A549 (cell line): Measurements from ENCODE around the gene TRABD2A. TPM values are rescaled to one million over a fixed set of nuclear protein-coding genes. Genes with fewer than 3 reads are reported as not detected.

Experiments
- ATAC-seq, 2 experiments: fragments of 200-7000 bp in 1 of 2; fragments of >200 bp in 1 of 2; cut with Nextera tagmentation in 1 of 2; cut with Tn5 transposase in 1 of 2; 3 replicates each; pipeline versions ENCODE4 v1.8.0 to v1.9.1; 2018 to 2020; ENCODE audit warnings: mild to moderate bottlenecking in 1 of 2, moderate library complexity in 1 of 2
- CTCF ChIA-PET: fragments of 300-600 bp; sonication (Branson Sonifier 250); formaldehyde crosslinking; extraction: SDS; loops from one replicate; lab custom pipeline; 2021; ENCODE audit warnings: antibody characterized with exemption, inconsistent platforms; lab: Yijun Ruan, JAX
- POLR2A ChIA-PET: fragments of 350-600 bp; formaldehyde crosslinking; extraction: SDS; loops from one replicate; lab custom pipeline; 2021; ENCODE audit warnings: antibody characterized with exemption, inconsistent platforms; lab: Yijun Ruan, JAX
- DNase-seq, 2 experiments: peaks; one replicate each; pipeline versions ENCODE4 v3.0.0 to v3.0.0-alpha.2; 2011 to 2016; ENCODE audit warnings: low read depth in 1 of 2, low spot score in 1 of 2
- FAIRE-seq: peaks from 2 replicates; lab custom pipeline; 2011; peaks lifted over from hg19 to GRCh38; lab: Jason Lieb, UNC
- H3K27ac ChIP-seq, 2 experiments: fragments of >200 bp; sonication (Bioruptor Twin); formaldehyde crosslinking; 3 replicates each; pipeline ENCODE4 v1.5.1; 2016 to 2017
- H3K4me1 ChIP-seq: fragments of >200 bp; sonication (Bioruptor Twin); formaldehyde crosslinking; 3 replicates; pipeline ENCODE4 v1.6.1; 2016
- H3K4me2 ChIP-seq: fragments of >200 bp; sonication (Bioruptor Twin); formaldehyde crosslinking; 3 replicates; pipeline ENCODE4 v1.6.1; 2016
- H3K4me3 ChIP-seq: fragments of >200 bp; sonication (Bioruptor Twin); formaldehyde crosslinking; 3 replicates; pipeline ENCODE4 v1.5.1; 2016
- H3K9me3 ChIP-seq: fragments of >200 bp; sonication (Bioruptor Twin); formaldehyde crosslinking; 3 replicates; pipeline ENCODE4 v1.6.1; 2016
- CBX2 ChIP-seq: fragments of 200-600 bp; sonication (generic); IDR thresholded peaks from 2 replicates; pipeline ENCODE4 v1.6.1; 2016; ENCODE audit warnings: low read depth, mild to moderate bottlenecking, borderline replicate concordance
- CBX8 ChIP-seq: fragments of 200-600 bp; sonication (generic); IDR thresholded peaks from 2 replicates; pipeline ENCODE4 v1.6.1; 2016
- CHD2 ChIP-seq: fragments of 150-350 bp; IDR thresholded peaks from 2 replicates; pipeline ENCODE4 v1.6.1; 2014; ENCODE audit warnings: low read length; ENCODE audit not compliant: partially characterized antibody
- EHF ChIP-seq: fragments of 250-450 bp; sonication (Bioruptor Pico); IDR thresholded peaks from 2 replicates; pipeline ENCODE4 v1.5.0; 2020; ENCODE audit warnings: mild to moderate bottlenecking
- ESRRA ChIP-seq: fragments of 150-350 bp; IDR thresholded peaks from 2 replicates; pipeline ENCODE4 v1.6.1; 2014; ENCODE audit warnings: mild to moderate bottlenecking, low read length, borderline replicate concordance
- FOSL2 ChIP-seq, 2 experiments: fragments of 450-650 bp in 1 of 2; fragments of >200 bp in 1 of 2; sonication (Bioruptor Twin) in 1 of 2; formaldehyde crosslinking; IDR thresholded peaks; 2 replicates each; pipeline versions ENCODE4 v1.5.0 to v1.6.1; 2016 to 2020; ENCODE audit warnings: mild to moderate bottlenecking in 1 of 2, moderate library complexity in 1 of 2
- FOXS1 ChIP-seq: fragments of 250-450 bp; sonication (Bioruptor Pico); IDR thresholded peaks from 2 replicates; pipeline ENCODE4 v1.5.0; 2020; ENCODE audit warnings: mild to moderate bottlenecking, moderate library complexity
- GATA3 ChIP-seq: IDR thresholded peaks from 2 replicates; pipeline ENCODE4 v1.6.1; 2012; ENCODE audit warnings: borderline replicate concordance
- HDAC2 ChIP-seq: fragments of 200-600 bp; sonication (generic); IDR thresholded peaks from 2 replicates; pipeline ENCODE4 v1.6.1; 2016
- HES2 ChIP-seq: fragments of >200 bp; sonication (Bioruptor Twin); formaldehyde crosslinking; IDR thresholded peaks from 2 replicates; pipeline ENCODE4 v1.6.1; 2016
- HOXA7 ChIP-seq: fragments of 250-450 bp; sonication (Bioruptor Pico); IDR thresholded peaks from 2 replicates; pipeline ENCODE4 v1.5.0; 2020; ENCODE audit warnings: mild to moderate bottlenecking, moderate library complexity
- HOXB5 ChIP-seq: fragments of 250-450 bp; sonication (Bioruptor Pico); IDR thresholded peaks from 2 replicates; pipeline ENCODE4 v1.5.0; 2020; ENCODE audit warnings: mild to moderate bottlenecking, moderate library complexity
- JUN ChIP-seq, 2 experiments: fragments of >200 bp; sonication (Bioruptor Twin); formaldehyde crosslinking; IDR thresholded peaks; 2 replicates in 1 of 2; 3 replicates in 1 of 2; pipeline ENCODE4 v1.6.1; 2016 to 2017
- KDM1A ChIP-seq: fragments of 200-600 bp; sonication (generic); IDR thresholded peaks from 2 replicates; pipeline ENCODE4 v1.6.1; 2016; ENCODE audit warnings: low read depth, mild to moderate bottlenecking
- MAZ ChIP-seq: fragments of 150-350 bp; IDR thresholded peaks from 2 replicates; pipeline ENCODE4 v1.6.1; 2014; ENCODE audit warnings: antibody characterized with exemption, low read depth, low read length, borderline replicate concordance
- MYC ChIP-seq: IDR thresholded peaks from 2 replicates; pipeline ENCODE4 v1.6.1; 2012; ENCODE audit warnings: mild to moderate bottlenecking, inconsistent platforms, low read length, improper control_type of control experiment, borderline replicate concordance
- NR3C1 ChIP-seq: fragments of >200 bp; sonication (Bioruptor Twin); formaldehyde crosslinking; IDR thresholded peaks from 3 replicates; pipeline ENCODE4 v1.6.1; 2017
- RAD21 ChIP-seq, 2 experiments: fragments of >200 bp in 1 of 2; sonication (Bioruptor Twin) in 1 of 2; formaldehyde crosslinking in 1 of 2; IDR thresholded peaks in 1 of 2; conservative IDR thresholded peaks in 1 of 2; 2 replicates in 1 of 2; 3 replicates in 1 of 2; pipeline ENCODE4 v1.6.1; 2012 to 2018; ENCODE audit warnings: inconsistent platforms in 1 of 2
- RARB ChIP-seq: fragments of 250-450 bp; sonication (Bioruptor Pico); IDR thresholded peaks from 2 replicates; pipeline ENCODE4 v1.8.0; 2021; ENCODE audit warnings: mild to moderate bottlenecking, moderate library complexity
- RNF2 ChIP-seq: fragments of 200-600 bp; sonication (generic); IDR thresholded peaks from 2 replicates; pipeline ENCODE4 v1.6.1; 2016; ENCODE audit warnings: low read depth, mild to moderate bottlenecking, antibody characterized with exemption, moderate library complexity, borderline replicate concordance
- SREBF2 ChIP-seq: fragments of 450-650 bp; IDR thresholded peaks from 2 replicates; pipeline ENCODE4 v1.6.1; 2014; ENCODE audit warnings: mild to moderate bottlenecking, moderate library complexity
- TFCP2L1 ChIP-seq: fragments of 250-450 bp; sonication (Bioruptor Pico); IDR thresholded peaks from 2 replicates; pipeline ENCODE4 v1.5.0; 2021; ENCODE audit warnings: mild to moderate bottlenecking
- ZNF302 ChIP-seq: fragments of 250-450 bp; sonication (Bioruptor Pico); IDR thresholded peaks from 2 replicates; pipeline ENCODE4 v1.9.0; 2021; ENCODE audit warnings: inconsistent platforms, mild to moderate bottlenecking, moderate library complexity
- WGBS: methylation state at CpG from one replicate; pipeline ENCODE4 v1.1.6; 2017; ENCODE audit errors: missing lambda C conversion rate; 5-methylcytosine and 5-hydroxymethylcytosine counted together
- polyA minus RNA-seq: library from RNA; depleted of rRNA, polyadenylated mRNA; stranded (reverse); fragments of >200 nt; gene quantifications from 2 replicates; pipeline ENCODE4 v1.2.3, GENCODE V29; 2011; rRNA and poly(A)+ RNA removed
- polyA plus RNA-seq, 4 experiments: library from polyadenylated mRNA; depleted of rRNA in 3 of 4; stranded (reverse); fragments of >200 nt; fragmentation: RNase III in 1 of 4; extraction: RNeasy Plus Mini Kit Qiagen cat#74134 plus additional on column Dnase treatment in 1 of 4; gene quantifications; 2 replicates in 3 of 4; 3 replicates in 1 of 4; pipeline ENCODE4 v1.2.3, GENCODE V29; 2011 to 2017
- TF ChIP-seq, protein P1 (sequence below): IDR thresholded peaks from 2 replicates; pipeline ENCODE4 v1.6.1; 2012; ENCODE audit warnings: low read depth, borderline replicate concordance
- TF ChIP-seq, protein P2 (sequence below): fragments of 450-650 bp; IDR thresholded peaks from 2 replicates; pipeline ENCODE4 v1.6.1; 2014; ENCODE audit warnings: antibody characterized with exemption
- TF ChIP-seq, protein P3 (sequence below): IDR thresholded peaks from 2 replicates; pipeline ENCODE4 v1.6.1; 2012
- TF ChIP-seq, protein P4 (sequence below): fragments of 200-600 bp; sonication (generic); IDR thresholded peaks from 2 replicates; pipeline ENCODE4 v1.6.1; 2016; ENCODE audit warnings: antibody characterized with exemption, mild to moderate bottlenecking, moderate library complexity

Gene TRABD2A, protein sequence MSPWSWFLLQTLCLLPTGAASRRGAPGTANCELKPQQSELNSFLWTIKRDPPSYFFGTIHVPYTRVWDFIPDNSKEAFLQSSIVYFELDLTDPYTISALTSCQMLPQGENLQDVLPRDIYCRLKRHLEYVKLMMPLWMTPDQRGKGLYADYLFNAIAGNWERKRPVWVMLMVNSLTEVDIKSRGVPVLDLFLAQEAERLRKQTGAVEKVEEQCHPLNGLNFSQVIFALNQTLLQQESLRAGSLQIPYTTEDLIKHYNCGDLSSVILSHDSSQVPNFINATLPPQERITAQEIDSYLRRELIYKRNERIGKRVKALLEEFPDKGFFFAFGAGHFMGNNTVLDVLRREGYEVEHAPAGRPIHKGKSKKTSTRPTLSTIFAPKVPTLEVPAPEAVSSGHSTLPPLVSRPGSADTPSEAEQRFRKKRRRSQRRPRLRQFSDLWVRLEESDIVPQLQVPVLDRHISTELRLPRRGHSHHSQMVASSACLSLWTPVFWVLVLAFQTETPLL
- polyA plus RNA-seq (2011; rRNA removed) = 6.1 and 8.1 TPM in 2 replicates
- polyA plus RNA-seq (2012; cell fraction: cytosol; rRNA removed) = 6.3 and 8.3 TPM in 2 replicates
- 8.9 and 9.0 TPM in 2 replicates for polyA plus RNA-seq (2012; cell fraction: nucleus; rRNA removed)
- 7.0 to 7.4 TPM (median 7.1 TPM) in 3 replicates for polyA plus RNA-seq (2017; fragmentation: RNase III; extraction: RNeasy Plus Mini Kit Qiagen cat#74134 plus additional on column Dnase treatment)
- polyA minus RNA-seq = 18.1 and 18.9 TPM in 2 replicates

- WGBS = 6% methylated on average over 43 of the region's 77 CpGs
Measured at GRCh38 chr2:84880645-84881521, at the start of gene TRABD2A. TRABD2A (minus strand) TSS chr2:84881084; CDS start chr2:84881039, 45 bp downstream.

More at GRCh38 chr2:84880645-84881521, at the start of gene TRABD2A:
- H3K4me3 ChIP-seq = peak within 1 kb of the TSS; percentile 50
- H3K4me1 ChIP-seq = peaks cover 3% of the 10 kb centered on the region
- DNase-seq (peak in 1 of 2 experiments; percentile 40), FAIRE-seq (no peak), ATAC-seq (peak; percentile 61 to 74)
- TF ChIP-seq RARB (CRISPR knock-in tag) (no peak), TFCP2L1 (CRISPR knock-in tag) (0 out of 2 replicates have a peak, but pooled peaks have one; percentile 25), RAD21 (conservative IDR thresholded peaks at IDR 0.05 in 1 of 2, IDR thresholded peaks at IDR 0.05 in 1 of 2) (no peak), JUN (IDR thresholded peaks at IDR 0.05) (peak in 1 of 2 experiments; percentile 55; a peak in 2 of 5 replicates), HOXA7 (no peak), FOXS1 (CRISPR knock-in tag) (no peak), CBX8 (no peak), GATA3 (no peak), HDAC2 (no peak), NR3C1 (no peak), MYC (no peak), MAZ (no peak), SREBF2 (no peak), CHD2 (no peak), HES2 (no peak), KDM1A (no peak), FOSL2 (IDR thresholded peaks at IDR 0.05) (no peak), FOSL2 (CRISPR knock-in tag; IDR thresholded peaks at IDR 0.05) (no peak), EHF (no peak), HOXB5 (CRISPR knock-in tag) (0 out of 2 replicates have a peak, but pooled peaks have one; percentile 20), ESRRA (no peak), ZNF302 (CRISPR knock-in tag) (no peak), RNF2 (no peak; the same call in 1 of the 2 replicates), CBX2 (no peak)
- TF ChIP-seq, protein P1, sequence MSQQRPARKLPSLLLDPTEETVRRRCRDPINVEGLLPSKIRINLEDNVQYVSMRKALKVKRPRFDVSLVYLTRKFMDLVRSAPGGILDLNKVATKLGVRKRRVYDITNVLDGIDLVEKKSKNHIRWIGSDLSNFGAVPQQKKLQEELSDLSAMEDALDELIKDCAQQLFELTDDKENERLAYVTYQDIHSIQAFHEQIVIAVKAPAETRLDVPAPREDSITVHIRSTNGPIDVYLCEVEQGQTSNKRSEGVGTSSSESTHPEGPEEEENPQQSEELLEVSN = peak; percentile 60; the same call in 1 of the 2 replicates
- TF ChIP-seq, protein P2, sequence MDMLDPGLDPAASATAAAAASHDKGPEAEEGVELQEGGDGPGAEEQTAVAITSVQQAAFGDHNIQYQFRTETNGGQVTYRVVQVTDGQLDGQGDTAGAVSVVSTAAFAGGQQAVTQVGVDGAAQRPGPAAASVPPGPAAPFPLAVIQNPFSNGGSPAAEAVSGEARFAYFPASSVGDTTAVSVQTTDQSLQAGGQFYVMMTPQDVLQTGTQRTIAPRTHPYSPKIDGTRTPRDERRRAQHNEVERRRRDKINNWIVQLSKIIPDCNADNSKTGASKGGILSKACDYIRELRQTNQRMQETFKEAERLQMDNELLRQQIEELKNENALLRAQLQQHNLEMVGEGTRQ = no peak
- TF ChIP-seq, protein P3, sequence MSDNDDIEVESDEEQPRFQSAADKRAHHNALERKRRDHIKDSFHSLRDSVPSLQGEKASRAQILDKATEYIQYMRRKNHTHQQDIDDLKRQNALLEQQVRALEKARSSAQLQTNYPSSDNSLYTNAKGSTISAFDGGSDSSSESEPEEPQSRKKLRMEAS = peak; percentile 23; the same call in 1 of the 2 replicates
- TF ChIP-seq, protein P4, sequence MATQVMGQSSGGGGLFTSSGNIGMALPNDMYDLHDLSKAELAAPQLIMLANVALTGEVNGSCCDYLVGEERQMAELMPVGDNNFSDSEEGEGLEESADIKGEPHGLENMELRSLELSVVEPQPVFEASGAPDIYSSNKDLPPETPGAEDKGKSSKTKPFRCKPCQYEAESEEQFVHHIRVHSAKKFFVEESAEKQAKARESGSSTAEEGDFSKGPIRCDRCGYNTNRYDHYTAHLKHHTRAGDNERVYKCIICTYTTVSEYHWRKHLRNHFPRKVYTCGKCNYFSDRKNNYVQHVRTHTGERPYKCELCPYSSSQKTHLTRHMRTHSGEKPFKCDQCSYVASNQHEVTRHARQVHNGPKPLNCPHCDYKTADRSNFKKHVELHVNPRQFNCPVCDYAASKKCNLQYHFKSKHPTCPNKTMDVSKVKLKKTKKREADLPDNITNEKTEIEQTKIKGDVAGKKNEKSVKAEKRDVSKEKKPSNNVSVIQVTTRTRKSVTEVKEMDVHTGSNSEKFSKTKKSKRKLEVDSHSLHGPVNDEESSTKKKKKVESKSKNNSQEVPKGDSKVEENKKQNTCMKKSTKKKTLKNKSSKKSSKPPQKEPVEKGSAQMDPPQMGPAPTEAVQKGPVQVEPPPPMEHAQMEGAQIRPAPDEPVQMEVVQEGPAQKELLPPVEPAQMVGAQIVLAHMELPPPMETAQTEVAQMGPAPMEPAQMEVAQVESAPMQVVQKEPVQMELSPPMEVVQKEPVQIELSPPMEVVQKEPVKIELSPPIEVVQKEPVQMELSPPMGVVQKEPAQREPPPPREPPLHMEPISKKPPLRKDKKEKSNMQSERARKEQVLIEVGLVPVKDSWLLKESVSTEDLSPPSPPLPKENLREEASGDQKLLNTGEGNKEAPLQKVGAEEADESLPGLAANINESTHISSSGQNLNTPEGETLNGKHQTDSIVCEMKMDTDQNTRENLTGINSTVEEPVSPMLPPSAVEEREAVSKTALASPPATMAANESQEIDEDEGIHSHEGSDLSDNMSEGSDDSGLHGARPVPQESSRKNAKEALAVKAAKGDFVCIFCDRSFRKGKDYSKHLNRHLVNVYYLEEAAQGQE = no peak
- no peaks in the 10 kb centered on the region for H3K9me3 ChIP-seq
- peak within 1 kb of the TSS; percentile 64 to 89 for H3K27ac ChIP-seq
- POLR2A ChIA-PET = interaction anchor here (1.1 to 2.1 kb wide), 2 partner anchors 26 to 45 kb away, joined by 9 to 10 read pairs; no protein-coding TSS in a partner anchor
- peak within 1 kb of the TSS; percentile 87 for H3K4me2 ChIP-seq
- CTCF ChIA-PET = interaction anchor here (0.8 to 3.5 kb wide), 11 partner anchors 9 to 140 kb away, joined by 3 to 26 read pairs (median 5); no protein-coding TSS in a partner anchor
